ENCODE measurements around the gene SNX21. TPM values are rescaled to one million over a fixed set of nuclear protein-coding genes. Genes with fewer than 3 reads are reported as not detected.

Gene SNX21
- total RNA-seq, 4 donors from 2014 or later: 54.0 to 78.5 (median 63.5) TPM

GRCh38 chr20:45878076-45878761 lies 44.6 kb downstream of the SNX21 start:
- 91% methylated on average over 12 of the region's 13 CpGs for WGBS
- no peak overlapping the region for H3K4me3 ChIP-seq
- no peaks in the 10 kb centered on the region for H3K9me3 ChIP-seq
- H3K4me1 ChIP-seq: peaks cover 11 to 29% (median 21%) of the 10 kb centered on the region in 4 donors
- H3K27ac ChIP-seq (replicated peaks in 1 of 4): no peak overlapping the region
- intact Hi-C loops (cut with DNase I): no loop called here
- no peak for TF ChIP-seq EP300 (IDR thresholded peaks at IDR 0.05)
- TF ChIP-seq POLR2A (IDR thresholded peaks at IDR 0.05; ENCODE audit: low read depth): no peak
- no peak for TF ChIP-seq CTCF (IDR thresholded peaks at IDR 0.05)
- peak; percentile 18 to 34 for TF ChIP-seq POLR2AphosphoS5 (IDR thresholded peaks at IDR 0.05)
- DNase-seq (ENCODE audit: extremely low spot score): no peak
- H3K36me3 ChIP-seq: peaks cover 0 to 34% (median 31%) of the 10 kb centered on the region in 4 donors
- no peaks in the 10 kb centered on the region for H3K27me3 ChIP-seq

- H3K9me3 ChIP-seq: no peaks in the 10 kb centered on the region
- H3K4me3 ChIP-seq: peak within 1 kb of the TSS; percentile 61 to 67 (median 66)
- TF ChIP-seq POLR2A (IDR thresholded peaks at IDR 0.05; ENCODE audit: low read depth) (peak; percentile 16), EP300 (IDR thresholded peaks at IDR 0.05) (no peak), CTCF (IDR thresholded peaks at IDR 0.05) (no peak), POLR2AphosphoS5 (IDR thresholded peaks at IDR 0.05) (peak; percentile 86)
- peak within 1 kb of the TSS; percentile 80 to 91 (median 86) for H3K27ac ChIP-seq (replicated peaks in 1 of 4)
- intact Hi-C loops (cut with DNase I): loop anchor here (10.0 kb wide), 1 partner anchor 76 kb away; no protein-coding TSS in a partner anchor
- peak; percentile 100 for DNase-seq (ENCODE audit: extremely low spot score)
- peaks cover 16 to 49% (median 32%) of the 10 kb centered on the region in 4 donors for H3K4me1 ChIP-seq
- 2% methylated on average over 23 of the region's 23 CpGs for WGBS
- no peaks in the 10 kb centered on the region for H3K27me3 ChIP-seq
- H3K36me3 ChIP-seq: peaks cover 0 to 63% (median 51%) of the 10 kb centered on the region in 4 donors
Observed at GRCh38 chr20:45880988-45881788, 47.6 kb downstream of the SNX21 start, which contains the start of gene ZSWIM1. ZSWIM1 (plus strand) TSS chr20:45881227; CDS start chr20:45882593, 1,366 bp downstream.

- intact Hi-C loops (cut with DNase I): loop anchor here (10.0 kb wide), 1 partner anchor 78 kb away; no protein-coding TSS in a partner anchor
- Histone ChIP-seq H3K9me3 (no peaks in the 10 kb centered on the region), H3K27ac (replicated peaks in 1 of 4) (no peak overlapping the region), H3K36me3 (peaks cover 0 to 63% (median 54%) of the 10 kb centered on the region in 4 donors), H3K4me3 (no peak overlapping the region), H3K4me1 (peaks cover 16 to 55% (median 32%) of the 10 kb centered on the region in 4 donors), H3K27me3 (no peaks in the 10 kb centered on the region)
- DNase-seq (ENCODE audit: extremely low spot score): no peak
- no peak for TF ChIP-seq CTCF (IDR thresholded peaks at IDR 0.05)
- no peak for TF ChIP-seq POLR2AphosphoS5 (IDR thresholded peaks at IDR 0.05)
- TF ChIP-seq EP300 (IDR thresholded peaks at IDR 0.05): no peak
- no peak for TF ChIP-seq POLR2A (IDR thresholded peaks at IDR 0.05; ENCODE audit: low read depth)
- 75% methylated on average over 4 of the region's 4 CpGs for WGBS
Observed at GRCh38 chr20:45882469-45883099, 49.0 kb downstream of the SNX21 start.

- no peaks in the 10 kb centered on the region for H3K27me3 ChIP-seq
- peaks cover 0 to 58% (median 51%) of the 10 kb centered on the region in 4 donors for H3K36me3 ChIP-seq
- no peak overlapping the region for H3K27ac ChIP-seq (replicated peaks in 1 of 4)
- H3K4me3 ChIP-seq: no peak overlapping the region
- TF ChIP-seq POLR2A (IDR thresholded peaks at IDR 0.05; ENCODE audit: low read depth): no peak
- TF ChIP-seq CTCF (IDR thresholded peaks at IDR 0.05): no peak
- no peak for TF ChIP-seq EP300 (IDR thresholded peaks at IDR 0.05)
- TF ChIP-seq POLR2AphosphoS5 (IDR thresholded peaks at IDR 0.05): no peak
- intact Hi-C loops (cut with DNase I): loop anchor here (10.0 kb wide), 1 partner anchor 78 kb away; no protein-coding TSS in a partner anchor
- no peak for DNase-seq (ENCODE audit: extremely low spot score)
- H3K9me3 ChIP-seq: no peaks in the 10 kb centered on the region
- peaks cover 16 to 55% (median 32%) of the 10 kb centered on the region in 4 donors for H3K4me1 ChIP-seq
- 80% methylated on average over 9 of the region's 9 CpGs for WGBS
Observed at GRCh38 chr20:45883100-45883469, 49.5 kb downstream of the SNX21 start.
